OCI-LY7 (cell line): ENCODE measurements around the gene FAM217B.

ENCODE experiments used
- EZH2phosphoT487 ChIP-seq: fragments of 200-600 bp; sonication (generic); IDR thresholded peaks from 2 replicates; pipeline ENCODE4 v1.6.1; 2018; ENCODE audit warnings: low read depth, borderline replicate concordance, mild to moderate bottlenecking, mixed run types, antibody characterized with exemption, low read length, moderate library complexity, mixed read lengths
- TF ChIP-seq, protein P1 (sequence below): fragments of 200-600 bp; sonication (generic); conservative IDR thresholded peaks from 2 replicates; pipeline ENCODE4 v1.5.1; 2014; ENCODE audit warnings: mild to moderate bottlenecking, antibody characterized with exemption, low read length, moderate library complexity, mixed read lengths

DNA sequence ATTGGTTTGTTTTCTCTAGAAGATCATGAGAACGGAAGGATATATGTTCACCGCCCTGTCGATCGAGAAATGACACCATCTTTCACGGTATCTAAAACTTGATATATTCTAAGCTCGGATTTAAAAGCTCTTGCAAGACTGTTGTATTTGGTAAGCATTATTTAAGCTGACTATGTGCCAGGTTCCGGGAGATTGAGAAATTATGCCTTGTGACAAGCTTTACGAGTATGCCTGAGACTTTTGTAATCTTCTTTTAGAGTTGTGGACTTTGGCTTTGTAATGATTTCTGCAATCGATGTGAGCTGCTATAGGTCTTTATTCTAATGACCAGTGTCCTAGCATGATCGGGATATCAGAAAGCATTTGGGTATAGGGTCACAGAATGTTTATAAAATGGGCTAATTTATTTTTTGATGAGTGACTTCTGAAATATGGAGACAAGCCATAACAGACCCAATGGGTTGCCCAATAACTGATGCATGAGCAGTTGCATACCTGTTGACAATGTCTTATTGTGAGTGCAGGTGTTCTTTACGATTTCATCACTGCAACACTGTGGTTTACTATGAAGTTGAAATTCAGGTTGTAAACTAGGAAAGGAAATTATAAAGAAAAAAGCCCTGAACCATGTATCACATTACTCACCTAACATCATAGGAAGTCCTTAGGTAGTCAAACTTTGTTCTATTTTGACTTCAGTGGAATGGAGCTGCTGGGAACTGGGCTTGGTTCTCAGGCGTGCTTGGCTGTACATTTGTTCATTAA, 32.0 kb downstream of the FAM217B start:
- TF ChIP-seq, protein P1, sequence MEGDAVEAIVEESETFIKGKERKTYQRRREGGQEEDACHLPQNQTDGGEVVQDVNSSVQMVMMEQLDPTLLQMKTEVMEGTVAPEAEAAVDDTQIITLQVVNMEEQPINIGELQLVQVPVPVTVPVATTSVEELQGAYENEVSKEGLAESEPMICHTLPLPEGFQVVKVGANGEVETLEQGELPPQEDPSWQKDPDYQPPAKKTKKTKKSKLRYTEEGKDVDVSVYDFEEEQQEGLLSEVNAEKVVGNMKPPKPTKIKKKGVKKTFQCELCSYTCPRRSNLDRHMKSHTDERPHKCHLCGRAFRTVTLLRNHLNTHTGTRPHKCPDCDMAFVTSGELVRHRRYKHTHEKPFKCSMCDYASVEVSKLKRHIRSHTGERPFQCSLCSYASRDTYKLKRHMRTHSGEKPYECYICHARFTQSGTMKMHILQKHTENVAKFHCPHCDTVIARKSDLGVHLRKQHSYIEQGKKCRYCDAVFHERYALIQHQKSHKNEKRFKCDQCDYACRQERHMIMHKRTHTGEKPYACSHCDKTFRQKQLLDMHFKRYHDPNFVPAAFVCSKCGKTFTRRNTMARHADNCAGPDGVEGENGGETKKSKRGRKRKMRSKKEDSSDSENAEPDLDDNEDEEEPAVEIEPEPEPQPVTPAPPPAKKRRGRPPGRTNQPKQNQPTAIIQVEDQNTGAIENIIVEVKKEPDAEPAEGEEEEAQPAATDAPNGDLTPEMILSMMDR: no peak
- TF ChIP-seq EZH2phosphoT487: no peak
